ENCODE measurements around the gene EARS2. TPM values are rescaled to one million over a fixed set of nuclear protein-coding genes. Genes with fewer than 3 reads are reported as not detected.

Gene EARS2
- total RNA-seq, 2 donors from 2014 or later: 15.3 to 18.1 TPM

- Histone ChIP-seq H3K4me3 (no peak overlapping the region), H3K27me3 (no peaks in the 10 kb centered on the region), H3K27ac (no peak overlapping the region), H3K36me3 (peaks cover 66% of the 10 kb centered on the region), H3K9me3 (no peaks in the 10 kb centered on the region), H3K4me1 (no peaks in the 10 kb centered on the region)
- TF ChIP-seq CTCF (IDR thresholded peaks at IDR 0.05): no peak
- no peak for DNase-seq (ENCODE audit: low spot score)
Measured at GRCh38 chr16:23530062-23530461, 27.1 kb downstream of the EARS2 start.

- peaks cover 68% of the 10 kb centered on the region for H3K36me3 ChIP-seq
Measured at GRCh38 chr16:23528644-23529310, 28.4 kb downstream of the EARS2 start.

GRCh38 chr16:23527961-23528643 lies 29.0 kb downstream of the EARS2 start:
- Histone ChIP-seq H3K9me3 (no peaks in the 10 kb centered on the region), H3K36me3 (peaks cover 68% of the 10 kb centered on the region), H3K4me3 (no peak overlapping the region), H3K27ac (no peak overlapping the region), H3K27me3 (no peaks in the 10 kb centered on the region), H3K4me1 (no peaks in the 10 kb centered on the region)
- no peak for DNase-seq (ENCODE audit: low spot score)
- TF ChIP-seq CTCF (IDR thresholded peaks at IDR 0.05): no peak

More at GRCh38 chr16:23528644-23529310, 28.4 kb downstream of the EARS2 start:
- H3K4me3 ChIP-seq: no peak overlapping the region
- no peak for TF ChIP-seq CTCF (IDR thresholded peaks at IDR 0.05)
- no peaks in the 10 kb centered on the region for H3K27me3 ChIP-seq
- no peak overlapping the region for H3K27ac ChIP-seq
- no peak for DNase-seq (ENCODE audit: low spot score)
- no peaks in the 10 kb centered on the region for H3K9me3 ChIP-seq
- no peaks in the 10 kb centered on the region for H3K4me1 ChIP-seq

- Histone ChIP-seq H3K27ac (no peak overlapping the region), H3K27me3 (no peaks in the 10 kb centered on the region), H3K9me3 (no peaks in the 10 kb centered on the region), H3K4me3 (no peak overlapping the region), H3K36me3 (peaks cover 62% of the 10 kb centered on the region), H3K4me1 (no peaks in the 10 kb centered on the region)
- no peak for TF ChIP-seq CTCF (IDR thresholded peaks at IDR 0.05)
- DNase-seq (ENCODE audit: low spot score): no peak
Measured at GRCh38 chr16:23524886-23525285, 32.3 kb downstream of the EARS2 start.

GRCh38 chr16:23523876-23524385 lies 33.2 kb downstream of the EARS2 start:
- no peaks in the 10 kb centered on the region for H3K27me3 ChIP-seq
- peaks cover 59% of the 10 kb centered on the region for H3K36me3 ChIP-seq

More at GRCh38 chr16:23523876-23524385, 33.2 kb downstream of the EARS2 start:
- DNase-seq (ENCODE audit: low spot score): no peak
- H3K9me3 ChIP-seq: no peaks in the 10 kb centered on the region
- H3K27ac ChIP-seq: no peak overlapping the region
- no peak overlapping the region for H3K4me3 ChIP-seq
- no peaks in the 10 kb centered on the region for H3K4me1 ChIP-seq
- no peak for TF ChIP-seq CTCF (IDR thresholded peaks at IDR 0.05)
